Measurements from ENCODE around the gene HTRA3.
A peak's percentile ranks its signal among the peaks of the same experiment; 100 is the strongest.

The HTRA3 gene

DNA sequence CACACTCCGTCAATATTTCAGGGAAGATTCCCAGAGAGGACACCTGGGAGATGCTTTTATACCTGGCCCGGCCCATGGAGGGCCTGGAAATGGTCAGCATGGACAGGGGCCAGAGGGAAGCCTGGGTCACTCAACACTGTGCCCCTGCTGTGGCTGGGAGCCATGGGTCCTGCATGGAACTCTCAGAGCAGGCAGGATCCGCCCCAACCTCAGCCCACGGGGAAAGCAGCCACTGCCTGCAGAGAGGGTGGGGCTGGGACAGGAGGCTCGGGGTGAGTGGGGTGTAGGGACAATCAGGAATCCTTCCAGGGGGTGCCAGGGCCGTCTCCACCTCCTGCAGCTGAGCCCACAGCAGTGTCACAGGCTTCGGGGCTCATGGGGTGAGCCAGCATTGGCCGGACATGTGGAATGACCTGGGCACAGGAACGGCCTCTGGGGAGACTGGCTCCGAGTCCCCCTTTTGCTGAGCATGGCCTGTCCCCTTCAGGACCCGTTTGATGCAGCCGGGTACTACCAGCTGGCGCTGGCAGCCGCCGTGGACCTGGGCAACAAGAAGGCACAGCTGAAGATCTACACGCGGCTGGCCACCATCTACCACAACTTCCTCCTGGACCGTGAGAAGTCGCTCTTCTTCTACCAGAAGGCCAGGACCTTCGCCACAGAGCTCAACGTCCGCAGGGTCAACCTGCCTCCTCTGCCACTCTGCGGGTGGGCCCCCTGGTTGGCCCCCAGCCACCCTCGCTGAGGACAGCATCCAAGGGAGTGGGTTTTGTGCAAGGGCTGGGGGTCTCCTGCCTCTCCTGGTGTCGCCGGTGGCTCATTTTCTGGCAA lies 29.1 kb upstream of the HTRA3 start:
- no peak overlapping the region for H3K4me3 ChIP-seq (ENCODE audit: insufficient read depth, low read length, poor library complexity, severe bottlenecking)
- H3K27me3 ChIP-seq (ENCODE audit: low read length): no peaks in the 10 kb centered on the region
- TF ChIP-seq, protein P1, sequence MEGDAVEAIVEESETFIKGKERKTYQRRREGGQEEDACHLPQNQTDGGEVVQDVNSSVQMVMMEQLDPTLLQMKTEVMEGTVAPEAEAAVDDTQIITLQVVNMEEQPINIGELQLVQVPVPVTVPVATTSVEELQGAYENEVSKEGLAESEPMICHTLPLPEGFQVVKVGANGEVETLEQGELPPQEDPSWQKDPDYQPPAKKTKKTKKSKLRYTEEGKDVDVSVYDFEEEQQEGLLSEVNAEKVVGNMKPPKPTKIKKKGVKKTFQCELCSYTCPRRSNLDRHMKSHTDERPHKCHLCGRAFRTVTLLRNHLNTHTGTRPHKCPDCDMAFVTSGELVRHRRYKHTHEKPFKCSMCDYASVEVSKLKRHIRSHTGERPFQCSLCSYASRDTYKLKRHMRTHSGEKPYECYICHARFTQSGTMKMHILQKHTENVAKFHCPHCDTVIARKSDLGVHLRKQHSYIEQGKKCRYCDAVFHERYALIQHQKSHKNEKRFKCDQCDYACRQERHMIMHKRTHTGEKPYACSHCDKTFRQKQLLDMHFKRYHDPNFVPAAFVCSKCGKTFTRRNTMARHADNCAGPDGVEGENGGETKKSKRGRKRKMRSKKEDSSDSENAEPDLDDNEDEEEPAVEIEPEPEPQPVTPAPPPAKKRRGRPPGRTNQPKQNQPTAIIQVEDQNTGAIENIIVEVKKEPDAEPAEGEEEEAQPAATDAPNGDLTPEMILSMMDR (IDR thresholded peaks at IDR 0.05; ENCODE audit: insufficient read depth, low read length, poor library complexity, severe bottlenecking): no peak
- TF ChIP-seq EZH2phosphoT487 (conservative IDR thresholded peaks at IDR 0.05; ENCODE audit: low read length): no peak
- no peaks in the 10 kb centered on the region for H3K36me3 ChIP-seq (ENCODE audit: low read length)
- H3K27ac ChIP-seq (ENCODE audit: low read depth, low read length): no peak overlapping the region
- no peak overlapping the region for H3K9ac ChIP-seq (ENCODE audit: low read length)
- no peaks in the 10 kb centered on the region for H3K9me3 ChIP-seq (ENCODE audit: insufficient read depth, low read length)
- no peaks in the 10 kb centered on the region for H3F3A ChIP-seq (ENCODE audit: insufficient read depth)
- no peak overlapping the region for H3K4me2 ChIP-seq (ENCODE audit: low read depth, low read length, poor library complexity, severe bottlenecking)
- H3K9me2 ChIP-seq (replicated peaks; ENCODE audit: insufficient read depth, low read length): no peaks in the 10 kb centered on the region
- no peak overlapping the region for H2AFZ ChIP-seq (ENCODE audit: low read depth, low read length, severe bottlenecking)
- H3K79me2 ChIP-seq (ENCODE audit: insufficient read depth, low read length): no peaks in the 10 kb centered on the region
- no peaks in the 10 kb centered on the region for H4K20me1 ChIP-seq (ENCODE audit: low read depth, low read length)

DNA sequence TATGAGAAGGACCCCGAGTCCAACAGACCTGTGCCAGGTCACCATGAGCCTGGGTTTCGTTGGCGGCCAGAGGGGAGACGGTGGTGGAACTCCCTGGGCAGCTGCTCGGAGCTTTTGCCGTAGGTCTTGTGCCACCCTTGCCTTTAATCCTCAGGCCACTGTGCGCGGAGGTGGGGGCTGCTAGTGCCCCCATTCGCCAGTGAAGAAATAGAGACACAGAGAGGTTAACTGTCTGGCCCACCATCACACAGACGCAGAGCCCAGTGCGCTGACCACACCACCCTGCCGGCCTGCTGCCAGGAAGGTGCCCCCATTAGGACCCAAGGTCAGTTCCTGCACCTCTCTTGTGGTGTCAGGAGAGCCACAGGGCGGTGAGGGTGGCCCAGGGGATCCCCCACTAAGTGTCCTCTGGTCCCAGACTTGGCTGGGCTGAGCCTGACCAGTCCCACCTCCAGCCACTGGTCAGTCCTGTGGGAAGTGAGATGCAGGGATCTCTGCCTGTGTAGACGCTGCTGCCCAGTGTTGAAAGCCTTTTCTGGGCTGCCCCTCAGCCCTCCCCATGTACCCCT lies 28.3 kb upstream of the HTRA3 start:
- H3K4me3 ChIP-seq (ENCODE audit: insufficient read depth, low read length, poor library complexity, severe bottlenecking): no peak overlapping the region
- no peaks in the 10 kb centered on the region for H3K9me2 ChIP-seq (replicated peaks; ENCODE audit: insufficient read depth, low read length)
- TF ChIP-seq EZH2phosphoT487 (conservative IDR thresholded peaks at IDR 0.05; ENCODE audit: low read length): no peak
- TF ChIP-seq, protein P1 (IDR thresholded peaks at IDR 0.05; ENCODE audit: insufficient read depth, low read length, poor library complexity, severe bottlenecking): no peak
- no peak overlapping the region for H3K27ac ChIP-seq (ENCODE audit: low read depth, low read length)
- H3F3A ChIP-seq (ENCODE audit: insufficient read depth): no peaks in the 10 kb centered on the region
- H3K9ac ChIP-seq (ENCODE audit: low read length): no peak overlapping the region
- no peaks in the 10 kb centered on the region for H3K27me3 ChIP-seq (ENCODE audit: low read length)
- no peak overlapping the region for H3K4me2 ChIP-seq (ENCODE audit: low read depth, low read length, poor library complexity, severe bottlenecking)
- no peaks in the 10 kb centered on the region for H3K9me3 ChIP-seq (ENCODE audit: insufficient read depth, low read length)
- H2AFZ ChIP-seq (ENCODE audit: low read depth, low read length, severe bottlenecking): no peak overlapping the region
- H3K79me2 ChIP-seq (ENCODE audit: insufficient read depth, low read length): no peaks in the 10 kb centered on the region
- H3K36me3 ChIP-seq (ENCODE audit: low read length): no peaks in the 10 kb centered on the region
- H4K20me1 ChIP-seq (ENCODE audit: low read depth, low read length): no peaks in the 10 kb centered on the region

DNA sequence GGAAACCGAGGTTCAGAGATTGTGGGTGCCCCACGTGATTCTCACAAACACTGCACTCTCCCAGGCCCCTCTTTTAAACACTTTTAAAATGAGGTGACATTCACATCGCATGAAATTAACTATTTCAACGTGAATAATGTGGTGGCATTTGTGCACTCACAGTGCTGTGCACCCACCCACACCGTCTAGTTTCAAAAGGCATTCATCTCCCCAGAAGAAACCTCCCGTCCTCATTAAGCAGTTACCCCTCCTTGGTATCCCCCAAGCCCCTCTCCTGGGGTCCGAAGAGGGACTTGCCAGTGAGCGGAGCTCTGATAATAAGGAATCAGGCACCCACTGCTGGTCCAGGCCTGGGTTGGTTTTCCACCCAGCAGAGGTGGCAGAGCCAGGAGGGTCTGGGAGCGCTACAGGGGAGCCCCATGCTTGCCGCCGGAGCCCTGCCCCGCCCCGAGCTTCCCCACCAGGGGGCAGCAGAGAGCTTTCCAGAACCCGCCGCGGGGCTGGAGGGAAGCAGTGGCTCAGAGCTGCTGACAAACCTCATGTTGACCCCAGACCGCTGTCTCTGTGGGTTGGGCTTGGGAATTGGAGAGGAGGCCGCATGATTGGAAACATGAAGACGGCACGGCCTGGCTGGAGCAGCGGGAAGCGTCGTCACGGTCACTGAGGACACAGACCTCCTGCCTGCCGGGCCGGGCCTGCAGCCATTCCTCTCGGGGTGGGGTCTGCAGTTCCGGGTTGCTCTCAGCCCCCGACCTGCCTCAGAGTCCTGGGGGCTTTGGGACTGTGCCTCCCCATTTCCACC lies 27.5 kb upstream of the HTRA3 start:
- Histone ChIP-seq H2AFZ (ENCODE audit: low read depth, low read length, severe bottlenecking) (no peak overlapping the region), H3K36me3 (ENCODE audit: low read length) (no peaks in the 10 kb centered on the region), H3K4me3 (ENCODE audit: insufficient read depth, low read length, poor library complexity, severe bottlenecking) (no peak overlapping the region), H3K9me3 (ENCODE audit: insufficient read depth, low read length) (no peaks in the 10 kb centered on the region), H3F3A (ENCODE audit: insufficient read depth) (no peaks in the 10 kb centered on the region), H3K9ac (ENCODE audit: low read length) (no peak overlapping the region), H3K27me3 (ENCODE audit: low read length) (no peaks in the 10 kb centered on the region), H3K4me2 (ENCODE audit: low read depth, low read length, poor library complexity, severe bottlenecking) (no peak overlapping the region), H3K79me2 (ENCODE audit: insufficient read depth, low read length) (no peaks in the 10 kb centered on the region), H3K27ac (ENCODE audit: low read depth, low read length) (no peak overlapping the region), H4K20me1 (ENCODE audit: low read depth, low read length) (no peaks in the 10 kb centered on the region), H3K9me2 (replicated peaks; ENCODE audit: insufficient read depth, low read length) (no peaks in the 10 kb centered on the region)
- no peak for TF ChIP-seq EZH2phosphoT487 (conservative IDR thresholded peaks at IDR 0.05; ENCODE audit: low read length)
- TF ChIP-seq, protein P1 (IDR thresholded peaks at IDR 0.05; ENCODE audit: insufficient read depth, low read length, poor library complexity, severe bottlenecking): peak; percentile 90

Data from SU-DHL-6 (cell line).